ENCODE data around the gene RPL4. TPM values are rescaled to one million over a fixed set of nuclear protein-coding genes. Genes with fewer than 3 reads are reported as not detected.
A peak's percentile ranks its signal among the peaks of the same experiment; 100 is the strongest.
"Not testable (repeated sequence)": the region's sequence is repeated elsewhere in the genome, so short reads cannot be mapped to it uniquely, and the experiment has no call there.

The RPL4 gene
- total and polyA plus RNA-seq, 5 experiments from 2014 or later, result 1,518 to 3,880 (median 1,766) TPM

GRCh38 chr15:66503041-66503648, 1.5 kb downstream of the RPL4 start:
- DNase-seq, ATAC-seq, H3K9me3 Mint-ChIP-seq, H3K27me3 Mint-ChIP-seq: not testable (repeated sequence)
- Mint-ChIP-seq H3K27ac (peak overlapping the region; percentile 44 to 100 (median 98)), H3K4me1 (peaks cover 19 to 56% (median 56%) of the 10 kb centered on the region in 4 donors), H3K36me3 (peaks cover 7 to 59% (median 24%) of the 10 kb centered on the region in 3 donors), H3K4me3 (peak overlapping the region; percentile 88 to 100 (median 100))
- POLR2A ChIA-PET, result interaction anchor here (0.6 to 3.2 kb wide), 4 partner anchors 32 to 210 kb away, joined by 3 to 14 read pairs (median 3); partner anchors contain the start of gene DIS3L

DNA sequence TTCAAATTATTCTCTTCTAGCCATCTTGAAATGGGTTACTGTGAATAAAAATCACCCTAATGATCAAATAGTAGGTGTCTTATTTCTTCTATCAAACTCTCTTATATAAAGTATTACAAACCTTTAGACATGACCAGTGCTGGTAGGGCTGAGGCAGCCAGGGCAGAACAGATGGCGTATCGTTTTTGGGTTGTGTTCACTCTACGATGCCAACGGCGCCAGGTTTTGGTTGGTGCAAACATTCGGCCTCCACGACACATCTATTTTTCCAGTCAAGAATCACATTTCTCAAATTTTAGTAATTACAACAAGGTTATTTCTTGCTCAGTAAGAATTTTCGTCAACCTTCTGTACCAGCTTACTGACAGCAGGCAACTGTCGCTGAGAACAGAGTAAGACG, 2.2 kb downstream of the RPL4 start:
- H3K4me3 Mint-ChIP-seq, result peak overlapping the region; percentile 78 to 100 (median 100)
- peak overlapping the region in 8 of 10 donors; percentile 39 to 100 (median 77) for H3K27ac Mint-ChIP-seq
- no peak for DNase-seq
- H3K4me1 Mint-ChIP-seq, result peaks cover 19 to 63% (median 61%) of the 10 kb centered on the region in 4 donors
- no peaks in the 10 kb centered on the region for H3K9me3 Mint-ChIP-seq
- no peak for ATAC-seq
- H3K27me3 Mint-ChIP-seq, result no peaks in the 10 kb centered on the region
- H3K36me3 Mint-ChIP-seq, result peaks cover 7 to 65% (median 28%) of the 10 kb centered on the region in 3 donors
- POLR2A ChIA-PET, result interaction anchor here (1.1 kb wide), 1 partner anchor 209 kb away, joined by 3 read pairs; the partner anchor contains the start of gene DIS3L

DNA sequence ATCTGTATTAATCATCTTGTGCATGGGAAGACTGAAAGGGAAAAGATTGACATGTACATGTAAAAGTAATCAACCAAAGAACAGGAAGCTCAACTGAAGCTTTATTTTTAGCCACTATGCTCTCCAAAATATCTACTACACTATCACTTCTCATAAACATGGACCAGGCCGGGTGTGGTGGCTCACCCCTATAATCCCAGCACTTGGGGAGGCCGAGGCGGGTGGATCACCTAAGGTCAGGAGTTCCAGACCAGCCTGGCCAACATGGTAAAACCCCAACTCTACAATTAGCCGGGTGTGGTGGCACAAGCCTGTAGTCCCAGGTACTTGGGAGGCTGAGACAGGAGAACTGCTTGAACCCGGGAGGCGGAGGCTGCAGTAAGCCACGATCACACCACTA, 4.3 kb downstream of the RPL4 start:
- Mint-ChIP-seq H3K27ac (peak overlapping the region in 2 of 10 donors; percentile 5 to 53), H3K4me1 (peaks cover 19 to 74% (median 55%) of the 10 kb centered on the region in 4 donors), H3K36me3 (peaks cover 7 to 70% (median 29%) of the 10 kb centered on the region in 3 donors)
- not testable (repeated sequence) for H3K9me3 Mint-ChIP-seq, H3K27me3 Mint-ChIP-seq, DNase-seq, ATAC-seq, H3K4me3 Mint-ChIP-seq
- POLR2A ChIA-PET, result interaction anchor here (2.3 kb wide), 1 partner anchor 207 kb away, joined by 12 read pairs; the partner anchor contains the start of gene DIS3L

DNA sequence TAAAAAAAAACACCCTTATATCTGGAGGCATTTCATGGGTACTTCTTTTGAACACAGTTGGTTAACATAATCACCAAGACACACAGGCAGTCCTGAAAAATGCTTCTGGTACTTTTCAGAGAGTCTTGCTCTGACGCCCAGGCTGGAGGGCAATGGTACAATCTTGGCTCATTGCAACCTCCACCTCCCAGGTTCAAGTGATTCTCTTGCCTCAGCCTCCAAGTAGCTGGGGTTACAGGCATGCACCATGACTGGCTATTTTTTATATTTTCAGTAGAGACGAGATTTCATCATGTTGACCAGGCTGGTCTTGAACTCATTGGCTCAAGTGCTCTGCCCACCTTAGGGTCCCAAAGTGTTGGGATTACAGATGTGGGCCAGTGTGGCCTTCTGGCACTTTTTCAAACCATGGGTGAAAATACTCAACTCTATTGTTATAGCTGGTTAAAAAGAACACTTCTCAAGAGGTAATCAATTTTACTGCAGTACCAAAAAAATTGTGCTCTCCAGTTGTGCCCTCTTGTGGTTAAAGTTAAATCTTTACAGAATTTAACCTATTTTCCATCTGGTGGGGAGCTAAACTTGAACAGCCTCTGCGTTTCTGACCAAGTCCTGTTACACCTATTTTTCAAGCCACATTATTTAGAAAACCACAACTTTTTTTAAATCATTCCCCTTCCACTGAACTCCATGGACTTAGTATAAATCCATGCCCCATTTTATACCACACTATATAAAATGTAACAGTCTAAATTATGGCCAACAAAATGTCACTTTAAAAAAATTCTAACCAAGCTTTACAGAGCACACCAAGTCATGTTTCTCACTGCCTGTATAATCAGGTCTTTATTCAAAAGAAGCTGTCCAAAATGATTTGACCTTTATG, 5.9 kb downstream of the RPL4 start:
- Mint-ChIP-seq H3K27ac (peak overlapping the region in 9 of 10 donors; percentile 87 to 99 (median 98)), H3K27me3 (no peaks in the 10 kb centered on the region), H3K4me1 (peaks cover 20 to 79% (median 54%) of the 10 kb centered on the region in 4 donors), H3K9me3 (no peaks in the 10 kb centered on the region), H3K4me3 (peak overlapping the region in 6 of 10 donors; percentile 22 to 97 (median 44)), H3K36me3 (peaks cover 8 to 77% (median 34%) of the 10 kb centered on the region in 3 donors)
- POLR2A ChIA-PET, result interaction anchor here (0.6 to 3.7 kb wide), 8 partner anchors 13 to 630 kb away, joined by 3 to 56 read pairs (median 8); partner anchors contain the start of genes DIS3L, MAP2K1, RAB11A and TIPIN
- peak in 4 of 10 donors; percentile 9 to 63 (median 51) for DNase-seq
- no peak for ATAC-seq

DNA sequence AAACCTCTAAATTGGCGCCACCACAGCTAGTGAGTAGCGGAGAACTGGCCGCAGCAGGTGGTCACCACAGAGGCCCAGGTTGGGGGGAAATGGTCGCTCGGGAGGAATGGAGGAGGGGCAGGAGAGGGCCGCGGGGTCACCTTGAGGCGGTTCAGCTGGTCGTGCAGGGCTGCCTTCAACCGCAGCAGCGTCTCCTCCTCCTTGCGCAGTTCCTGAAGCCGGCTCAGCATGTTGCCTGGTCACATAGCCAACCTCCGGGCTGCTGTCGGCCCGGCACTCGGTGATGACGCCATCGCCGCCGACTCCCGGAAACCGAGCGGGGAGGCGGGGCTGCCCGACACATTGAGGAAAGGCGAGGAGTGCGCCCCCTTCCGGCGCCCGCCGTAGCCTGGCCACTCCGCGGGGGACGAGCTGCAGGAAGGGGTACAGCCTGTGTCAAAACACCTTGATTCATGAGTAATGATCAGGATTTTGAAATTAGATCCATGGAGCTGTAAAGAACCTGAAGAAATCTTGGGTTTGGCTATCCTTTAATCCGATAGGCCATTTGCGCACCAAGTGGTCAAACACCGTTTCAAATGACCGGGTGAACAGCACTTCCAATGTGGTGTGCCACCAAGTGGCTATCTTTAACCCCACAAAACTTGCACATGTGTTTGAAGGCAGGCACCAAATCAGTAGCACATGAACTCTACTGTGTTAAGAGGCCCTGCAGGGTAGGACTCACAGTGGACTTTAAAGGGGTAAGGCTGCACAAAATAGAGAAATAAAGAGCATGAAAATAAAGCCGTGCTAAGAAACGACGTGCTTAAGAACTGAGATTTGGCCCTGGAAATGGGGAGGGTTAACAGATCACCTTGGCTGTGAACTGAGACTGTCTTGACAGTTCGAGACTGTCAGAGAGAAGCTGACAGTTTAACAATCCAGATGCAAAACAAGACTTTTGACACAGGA, 6.9 kb downstream of the RPL4 start, which contains the start of gene SNAPC5:
Gene SNAPC5 (minus strand): TSS at position 261 of the 954 bp plus-strand sequence. CDS start 31 bp downstream, at position 230.
- peak; percentile 95 to 99 (median 97) for DNase-seq
- Mint-ChIP-seq H3K9me3 (no peaks in the 10 kb centered on the region), H3K36me3 (peaks cover 8 to 80% (median 34%) of the 10 kb centered on the region in 3 donors), H3K27ac (peak within 1 kb of the TSS; percentile 94 to 99 (median 98)), H3K4me1 (peaks cover 16 to 69% (median 47%) of the 10 kb centered on the region in 4 donors), H3K27me3 (no peaks in the 10 kb centered on the region), H3K4me3 (peak within 1 kb of the TSS; percentile 93 to 98 (median 96))
- peak; percentile 92 for ATAC-seq
- POLR2A ChIA-PET, result interaction anchor here (0.5 to 3.7 kb wide), 10 partner anchors 12 to 1049 kb away, joined by 3 to 56 read pairs (median 6); partner anchors contain the start of genes MAP2K1, RAB11A and TIPIN

DNA sequence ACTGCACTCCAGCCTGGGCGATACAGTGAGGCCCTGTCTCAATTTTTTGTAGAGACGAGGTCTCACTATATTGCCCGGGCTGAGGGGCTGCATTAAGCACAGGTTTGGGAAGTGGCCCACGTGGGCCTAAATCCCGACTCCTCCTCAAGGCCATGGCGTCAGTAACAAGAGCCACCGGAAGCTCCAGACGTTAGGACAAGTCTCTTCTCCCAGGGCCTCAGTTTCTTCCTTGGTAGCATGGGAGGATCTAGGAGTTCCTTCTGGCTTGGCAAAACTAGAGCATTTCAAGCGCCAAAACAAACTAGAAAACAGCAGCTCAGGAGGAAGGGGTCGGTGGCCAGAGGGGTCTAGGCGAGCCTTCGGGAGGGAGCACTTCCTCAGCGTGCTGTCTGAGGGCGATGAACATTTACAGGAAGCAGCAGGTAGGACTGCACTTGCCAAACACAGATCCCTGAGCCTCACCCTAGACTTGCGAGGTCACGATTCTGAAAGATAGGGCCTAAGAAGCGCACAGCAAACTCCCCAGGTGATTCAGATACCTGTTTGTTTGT, 7.6 kb downstream of the RPL4 start:
- ATAC-seq (peak; percentile 51 to 52), DNase-seq (no peak)
- Mint-ChIP-seq H3K4me1 (peaks cover 15 to 62% (median 41%) of the 10 kb centered on the region in 4 donors), H3K4me3 (peak overlapping the region; percentile 93 to 98 (median 96)), H3K9me3 (no peaks in the 10 kb centered on the region), H3K36me3 (peaks cover 8 to 78% (median 34%) of the 10 kb centered on the region in 3 donors), H3K27me3 (no peaks in the 10 kb centered on the region), H3K27ac (peak overlapping the region; percentile 94 to 99 (median 98))
- POLR2A ChIA-PET, result interaction anchor here (0.5 to 3.7 kb wide), 6 partner anchors 11 to 1050 kb away, joined by 3 to 56 read pairs (median 6); partner anchors contain the start of gene MAP2K1

- Mint-ChIP-seq H3K27me3 (no peaks in the 10 kb centered on the region), H3K27ac (peak overlapping the region in 9 of 10 donors; percentile 9 to 68 (median 26)), H3K9me3 (no peaks in the 10 kb centered on the region), H3K4me1 (peaks cover 11 to 51% (median 34%) of the 10 kb centered on the region in 4 donors), H3K4me3 (peak overlapping the region in 1 of 10 donors; percentile 3), H3K36me3 (peaks cover 5 to 72% (median 21%) of the 10 kb centered on the region in 3 donors)
- DNase-seq (no peak), ATAC-seq (no peak)
- POLR2A ChIA-PET, result no interaction called here
Measured at GRCh38 chr15:66494262-66494661, 10.4 kb downstream of the RPL4 start.

- Mint-ChIP-seq H3K27me3 (no peaks in the 10 kb centered on the region), H3K36me3 (peaks cover 5 to 76% (median 11%) of the 10 kb centered on the region in 3 donors), H3K9me3 (no peaks in the 10 kb centered on the region), H3K27ac (peak overlapping the region in 4 of 10 donors; percentile 27 to 41 (median 30)), H3K4me3 (no peak overlapping the region), H3K4me1 (peaks cover 11 to 28% (median 22%) of the 10 kb centered on the region in 4 donors)
- POLR2A ChIA-PET, result interaction anchor here (1.3 kb wide), 1 partner anchor 13 kb away, joined by 3 read pairs; the partner anchor contains the start of gene ZWILCH
- no peak for DNase-seq
- no peak for ATAC-seq
Measured at GRCh38 chr15:66491846-66492245, 12.8 kb downstream of the RPL4 start.

DNA sequence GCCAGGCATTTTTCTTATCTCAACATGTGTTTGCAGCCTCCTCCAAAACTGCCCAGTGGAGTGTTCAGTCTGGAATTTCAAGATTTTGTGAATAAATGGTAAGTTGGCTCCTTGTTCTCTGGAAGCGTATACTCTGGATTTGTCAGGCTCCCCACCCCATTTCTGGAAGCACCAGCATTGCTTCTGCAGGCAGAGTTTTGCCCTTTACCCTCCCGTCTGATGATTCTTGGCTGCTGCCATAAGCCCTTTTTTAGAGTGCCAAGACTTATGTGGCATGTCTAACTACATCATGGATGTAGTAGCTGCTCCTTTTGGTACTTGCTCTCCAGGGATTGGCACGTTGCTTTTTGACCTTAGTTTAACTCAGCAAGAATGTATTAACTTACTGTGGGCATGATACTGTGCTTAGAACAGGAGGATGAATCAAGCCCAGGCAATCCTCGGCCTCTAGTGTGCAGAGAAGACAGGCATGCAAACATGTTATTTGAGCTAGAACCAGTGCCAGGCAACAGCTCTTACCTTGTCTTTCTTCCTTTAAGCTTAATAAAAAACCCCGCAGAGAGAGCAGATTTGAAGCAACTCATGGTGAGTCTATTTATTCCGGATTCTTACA, 15.4 kb downstream of the RPL4 start:
- POLR2A ChIA-PET, result no interaction called here
- DNase-seq (no peak), ATAC-seq (no peak)

GRCh38 chr15:66488525-66488924, 16.1 kb downstream of the RPL4 start:
- no peak for DNase-seq
- Mint-ChIP-seq H3K27ac (peak overlapping the region in 5 of 10 donors; percentile 43 to 85 (median 60)), H3K9me3 (no peaks in the 10 kb centered on the region), H3K27me3 (no peaks in the 10 kb centered on the region), H3K4me3 (no peak overlapping the region), H3K36me3 (peaks cover 0 to 80% (median 6%) of the 10 kb centered on the region in 3 donors), H3K4me1 (peaks cover 0 to 6% (median 4%) of the 10 kb centered on the region in 4 donors)
- POLR2A ChIA-PET, result no interaction called here
- no peak for ATAC-seq

More for the DNA sequence above, 15.4 kb downstream of the RPL4 start:
- H3K4me3 Mint-ChIP-seq, result no peak overlapping the region
- peaks cover 2 to 80% (median 10%) of the 10 kb centered on the region in 3 donors for H3K36me3 Mint-ChIP-seq
- H3K9me3 Mint-ChIP-seq, result no peaks in the 10 kb centered on the region
- H3K27ac Mint-ChIP-seq, result peak overlapping the region in 4 of 10 donors; percentile 32 to 84 (median 58)
- H3K4me1 Mint-ChIP-seq, result peaks cover 5 to 9% (median 6%) of the 10 kb centered on the region in 4 donors
- no peaks in the 10 kb centered on the region for H3K27me3 Mint-ChIP-seq

Measured in naive thymus-derived CD8-positive, alpha-beta T cell (primary cell).